EL (cell line): ENCODE measurements around the gene KANSL3.

Source experiments
- DNase-seq: peaks from one replicate; pipeline ENCODE4 v3.0.0-alpha.2; 2016

The KANSL3 gene

GRCh38 chr2:96651793-96652192 lies 13.7 kb upstream of the KANSL3 start:
- DNase-seq = no peak

- no peak for DNase-seq
Observed at GRCh38 chr2:96649342-96649741, 11.2 kb upstream of the KANSL3 start.

GRCh38 chr2:96648306-96648930 lies 10.3 kb upstream of the KANSL3 start:
- DNase-seq = no peak

GRCh38 chr2:96647681-96648080 lies 9.6 kb upstream of the KANSL3 start:
- DNase-seq = peak; percentile 19

DNA sequence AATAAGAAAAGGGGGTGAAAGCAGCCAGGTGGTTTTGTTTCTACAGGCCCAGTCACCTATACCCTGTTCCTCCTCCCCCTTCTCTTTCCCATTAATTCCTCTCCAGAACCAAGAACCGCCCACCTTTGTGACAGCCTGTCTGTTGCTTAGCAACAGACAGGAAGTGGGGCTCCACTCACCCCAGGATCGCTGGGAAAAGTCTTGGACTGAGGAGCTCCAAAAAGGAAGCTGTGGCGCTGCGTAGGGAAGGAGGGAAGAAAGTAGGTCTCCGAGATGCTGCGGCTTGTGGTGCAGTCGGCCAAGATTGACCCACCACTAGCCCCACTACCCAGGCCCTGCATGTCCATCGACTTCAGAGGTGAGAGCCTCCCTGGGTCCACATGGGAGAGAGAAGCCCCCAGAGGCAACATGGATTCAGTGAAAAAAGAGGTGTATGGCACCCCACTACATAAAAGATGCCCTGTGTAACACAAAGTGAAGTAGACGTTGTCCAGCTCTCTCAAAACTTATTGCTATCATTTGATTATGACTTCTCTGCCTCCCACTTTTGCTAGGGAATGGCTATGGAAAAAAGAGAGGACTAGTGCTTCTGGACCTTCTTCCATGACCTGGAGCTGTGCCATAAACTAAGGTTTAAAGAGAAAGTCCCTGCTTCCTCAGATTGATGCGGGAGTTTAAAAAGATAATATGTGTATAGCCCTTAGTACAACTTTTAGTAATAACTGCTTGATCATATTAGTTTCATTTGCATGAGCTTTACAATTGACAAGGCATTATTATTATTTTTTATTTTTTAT lies 4.7 kb upstream of the KANSL3 start, which contains the start of gene FER1L5:
Gene FER1L5, plus strand, starts transcription at position 201 of the 797 bp plus-strand sequence. Its CDS starts 73 bp downstream, at position 274.
- DNase-seq = peak; percentile 80

DNA sequence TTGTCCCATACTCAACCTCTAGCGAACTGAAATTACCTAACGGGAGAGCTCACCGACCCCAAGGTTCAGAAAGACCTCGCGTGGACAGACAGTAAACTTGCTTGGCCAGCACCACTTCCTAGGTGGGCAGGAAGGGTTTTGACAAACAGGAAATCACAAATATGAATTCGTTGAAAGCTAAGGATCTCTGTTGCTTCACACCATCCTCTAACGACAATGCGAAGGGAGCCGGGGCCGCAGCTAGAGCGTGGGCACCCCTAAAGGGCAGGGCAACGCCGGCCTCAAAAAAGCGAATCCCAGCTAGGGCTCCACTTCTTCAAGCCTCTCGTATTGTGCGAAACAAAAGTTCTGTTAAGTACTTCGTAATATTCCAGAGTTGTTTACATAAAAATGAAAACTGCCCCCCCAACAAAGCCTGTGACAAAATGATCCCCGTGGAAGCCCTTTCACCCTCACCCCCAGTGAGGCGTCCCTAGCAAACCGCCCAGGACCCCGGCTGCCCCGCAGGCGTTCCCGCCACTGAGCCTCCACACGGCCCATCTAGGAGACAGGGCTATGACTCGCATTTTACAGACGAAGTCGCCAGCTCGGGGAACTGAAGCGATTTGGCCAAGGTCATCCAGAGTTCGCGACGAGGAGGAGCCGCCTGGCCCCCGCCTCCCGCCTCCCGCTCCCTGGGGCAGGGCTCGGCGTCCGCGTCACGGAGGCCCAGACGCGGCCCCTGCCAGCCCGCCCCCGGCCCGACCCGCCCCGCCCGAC lies 548 bp downstream of the KANSL3 start:
- DNase-seq = peak; percentile 91

DNA sequence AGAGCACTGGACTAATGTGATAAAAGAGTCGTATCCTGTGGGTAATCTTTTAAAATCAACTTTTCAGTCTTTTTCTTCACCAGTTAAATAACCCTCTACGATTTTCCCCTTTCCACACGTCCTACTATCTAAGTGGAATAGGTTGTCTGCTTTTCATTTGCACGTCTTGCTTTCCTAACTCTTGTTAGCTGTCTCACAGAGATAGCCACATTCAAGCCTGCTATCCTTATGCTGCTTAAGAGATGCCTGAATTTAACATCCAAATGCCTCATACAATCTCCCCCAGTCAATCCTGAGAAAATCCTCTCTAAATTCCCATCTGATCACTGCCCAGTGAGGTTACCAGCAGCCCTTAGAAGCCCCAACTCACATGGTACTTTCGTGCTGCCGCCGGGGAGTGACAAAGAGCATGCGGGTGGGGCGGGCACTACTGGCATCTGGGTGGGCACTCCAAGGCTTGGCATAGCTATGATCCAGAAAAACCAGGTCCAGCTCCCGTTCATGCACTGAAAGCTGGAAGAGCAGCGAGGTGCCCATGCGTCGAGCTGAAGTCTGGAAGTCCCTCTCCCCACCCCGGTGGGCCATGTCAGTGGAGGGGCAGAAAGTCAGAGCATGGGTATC lies 1.5 kb downstream of the KANSL3 start:
- no peak for DNase-seq

DNA sequence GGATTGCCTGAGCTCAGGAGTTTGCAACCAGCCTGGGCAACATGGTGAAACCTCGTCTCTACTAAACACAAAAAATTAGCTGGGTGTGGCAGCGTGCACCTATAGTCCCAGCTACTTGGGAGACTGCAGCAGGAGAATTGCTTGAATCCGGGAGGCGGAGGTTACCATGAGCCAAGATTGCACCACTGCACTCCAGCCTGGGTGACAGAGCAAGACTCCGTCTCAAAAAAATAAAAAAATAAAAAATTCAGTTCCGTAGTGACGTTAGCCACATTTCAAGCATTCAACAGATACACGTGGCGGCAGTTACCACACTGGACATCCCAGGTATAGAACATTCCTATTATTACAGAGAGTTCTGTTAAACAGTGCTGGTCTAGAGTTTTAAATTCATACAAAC lies 4.5 kb downstream of the KANSL3 start:
- no peak for DNase-seq

GRCh38 chr2:96631804-96632435 lies 6.2 kb downstream of the KANSL3 start:
- peak; percentile 60 for DNase-seq

- no peak for DNase-seq
Observed at GRCh38 chr2:96626553-96626942, 11.6 kb downstream of the KANSL3 start.

DNA sequence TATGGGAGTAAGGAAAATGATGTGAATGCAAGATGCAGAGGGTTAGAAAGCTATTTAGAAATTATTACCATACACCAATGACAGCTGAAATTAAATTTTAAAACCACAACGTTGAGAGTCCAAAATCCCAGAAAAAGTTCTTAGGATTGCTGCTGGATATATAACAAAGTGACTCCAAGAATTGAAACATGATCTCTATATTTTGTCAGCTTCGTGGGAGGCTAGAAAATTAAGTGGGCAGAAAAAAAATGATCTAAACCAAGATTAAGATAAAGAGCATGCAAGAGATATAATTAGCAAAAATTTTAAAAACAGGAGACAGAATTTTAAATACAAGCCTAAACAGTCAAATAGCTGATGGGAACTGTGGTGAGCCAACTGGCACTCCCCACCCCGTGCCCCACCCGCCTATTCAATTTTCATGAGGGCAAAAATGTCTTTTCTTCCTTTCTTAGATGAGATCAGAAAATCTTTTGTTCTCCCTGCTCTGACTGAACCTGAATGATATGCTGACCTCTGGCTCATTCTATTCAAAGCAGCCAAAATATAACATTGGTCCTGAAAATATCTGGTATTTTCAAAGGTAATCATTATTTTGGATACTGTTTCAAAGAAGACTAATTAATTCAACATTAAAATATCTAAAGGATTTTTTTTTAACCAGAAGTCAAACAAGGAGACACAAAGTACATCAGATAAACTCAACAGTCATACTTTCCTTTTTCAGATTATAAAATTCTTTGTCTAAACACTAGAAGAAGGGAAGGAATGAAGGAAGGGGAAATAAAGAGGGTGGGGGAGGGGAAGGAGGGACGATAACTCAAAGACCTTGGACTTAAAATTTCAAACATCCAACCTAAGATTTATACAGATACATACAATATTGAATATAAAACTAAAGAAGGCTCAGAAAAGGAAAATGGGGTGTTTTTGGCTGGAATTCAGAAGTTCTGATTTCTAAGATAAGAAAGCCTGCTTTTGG lies 12.2 kb downstream of the KANSL3 start:
- DNase-seq = no peak

DNA sequence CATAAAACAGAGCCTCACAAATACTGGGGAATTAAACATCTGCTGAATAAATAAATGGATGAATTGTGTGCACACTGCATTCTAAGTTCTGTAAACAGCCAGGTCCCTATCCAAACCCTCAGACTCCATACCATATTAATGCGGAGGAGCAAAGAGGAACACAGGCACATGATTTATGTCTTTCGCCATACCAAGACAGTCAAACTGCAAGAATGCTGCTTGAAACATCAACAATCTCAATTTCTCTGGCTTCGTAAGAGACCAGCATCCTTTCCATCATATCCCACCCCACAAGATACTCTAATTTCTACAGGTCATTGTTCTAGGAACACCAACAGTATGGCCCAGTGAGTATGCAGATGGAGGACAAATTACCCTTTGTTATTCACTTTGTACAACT lies 15.0 kb downstream of the KANSL3 start:
- no peak for DNase-seq

- DNase-seq = no peak
Observed at GRCh38 chr2:96622544-96622943, 15.6 kb downstream of the KANSL3 start.

DNA sequence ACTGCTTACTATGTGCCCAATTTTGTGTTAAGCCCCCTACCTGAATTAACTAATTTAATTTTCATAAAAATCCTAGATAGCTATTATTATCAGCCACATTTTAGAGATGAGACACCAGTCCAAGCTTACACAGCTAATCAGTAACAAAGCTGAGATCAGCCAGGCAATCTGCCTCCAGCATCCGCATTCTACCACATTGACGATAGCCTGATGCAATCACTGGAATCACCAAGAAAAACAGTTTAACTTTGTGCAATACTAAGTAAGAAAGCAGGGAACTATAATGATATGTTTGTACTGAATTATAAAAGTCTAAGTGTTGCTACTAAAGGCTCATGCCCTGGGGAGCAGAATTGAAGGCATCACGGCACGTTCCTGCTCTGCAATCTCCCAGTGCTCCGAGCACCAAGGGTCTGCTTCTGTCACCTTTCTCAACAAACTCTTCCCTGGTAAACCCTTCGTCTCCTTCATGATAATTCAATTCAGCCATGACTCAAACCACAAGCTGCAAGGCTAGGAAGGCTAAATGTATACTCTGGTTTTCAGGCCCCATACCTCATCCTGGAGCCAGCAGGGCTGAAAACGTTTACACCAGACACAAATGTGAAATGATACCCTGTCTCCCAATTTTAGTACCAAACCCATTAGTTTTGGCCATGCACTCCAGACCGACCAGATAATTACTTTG lies 19.4 kb downstream of the KANSL3 start:
- DNase-seq = no peak

GRCh38 chr2:96617012-96617411 lies 21.1 kb downstream of the KANSL3 start:
- no peak for DNase-seq

DNA sequence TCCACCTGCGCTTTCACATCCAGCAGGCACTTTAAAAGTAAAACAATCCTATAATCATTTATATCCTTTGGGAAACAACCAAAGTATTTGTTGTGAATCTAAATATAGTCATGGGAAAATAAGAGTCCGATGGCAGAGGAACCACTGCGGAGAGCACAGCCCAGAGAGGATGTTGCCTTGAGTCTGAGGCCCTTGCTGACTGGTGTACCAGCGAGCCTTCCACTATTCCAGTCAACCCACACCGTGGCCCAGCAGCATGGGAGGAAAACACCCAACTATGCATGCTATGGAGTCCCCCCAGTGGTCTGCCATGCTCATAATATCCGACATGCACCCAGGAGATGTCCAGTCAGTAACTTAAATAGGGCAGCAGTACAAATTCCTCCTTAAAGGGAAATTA lies 21.6 kb downstream of the KANSL3 start:
- DNase-seq = no peak

GRCh38 chr2:96616128-96616527 lies 22.0 kb downstream of the KANSL3 start:
- DNase-seq = no peak

DNA sequence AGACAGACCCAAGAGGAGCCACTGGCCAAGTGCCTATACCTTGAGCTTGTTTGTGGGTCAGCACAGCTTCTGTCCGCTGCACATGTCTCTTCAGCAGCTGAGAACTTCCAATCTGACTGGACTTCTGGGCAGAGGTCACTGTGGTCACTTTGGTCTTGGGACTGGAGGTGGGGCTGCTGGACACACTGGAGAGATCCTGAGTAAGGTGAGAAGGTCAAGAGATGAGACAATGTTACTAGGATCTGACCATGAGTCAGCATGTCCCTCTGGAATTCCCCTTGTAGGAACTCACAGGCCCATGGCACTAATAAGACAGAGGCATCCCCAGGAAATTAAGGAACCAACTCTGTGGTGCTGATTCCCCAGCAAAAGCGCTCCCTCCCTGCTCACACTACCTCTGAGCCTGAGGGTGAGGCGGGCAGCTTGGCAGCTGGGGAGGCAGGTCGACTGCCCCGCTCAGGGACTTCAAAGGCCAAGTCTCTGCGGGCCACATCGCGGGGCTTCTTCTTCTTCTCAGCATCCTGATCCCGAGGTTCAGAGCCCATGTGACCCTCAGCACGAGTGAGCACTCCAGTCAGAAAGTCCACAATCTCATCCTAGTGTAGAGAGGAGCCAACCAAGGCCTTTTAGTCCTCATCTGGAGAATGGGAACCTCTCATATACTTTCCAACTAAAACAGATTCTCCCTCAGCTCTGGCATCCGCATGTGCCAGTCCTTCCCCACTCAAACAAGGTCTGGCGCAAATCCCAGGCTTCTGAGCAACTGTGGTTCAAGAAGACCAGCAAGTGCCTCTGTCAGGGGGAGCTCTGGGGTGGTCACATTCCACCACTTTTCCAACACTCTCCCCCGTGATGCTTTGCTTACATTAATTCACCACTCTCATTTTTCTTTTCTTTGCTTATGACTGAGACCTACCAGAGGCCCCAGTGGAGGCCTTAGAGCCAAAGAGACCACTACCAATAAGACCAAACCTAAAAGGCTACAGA lies 29.4 kb downstream of the KANSL3 start:
- peak; percentile 80 for DNase-seq

GRCh38 chr2:96604104-96604503 lies 34.0 kb downstream of the KANSL3 start:
- DNase-seq = no peak
